HepG2 (cell line): Measurements from ENCODE around the gene C11orf86. TPM values are rescaled to one million over a fixed set of nuclear protein-coding genes. Genes with fewer than 3 reads are reported as not detected.

ENCODE experiments used
- ARID4A ChIP-seq: sonication (generic); formaldehyde crosslinking; IDR thresholded peaks from 2 replicates; pipeline ENCODE4 v1.5.0; 2020; ENCODE audit warnings: mild to moderate bottlenecking, missing genetic modification reagents, borderline replicate concordance
- ATF5 ChIP-seq: sonication (generic); formaldehyde crosslinking; IDR thresholded peaks from 2 replicates; pipeline ENCODE4 v1.4.0; 2020; ENCODE audit warnings: mild to moderate bottlenecking, low read depth, missing genetic modification reagents
- BHLHE40 ChIP-seq: IDR thresholded peaks from 2 replicates; pipeline ENCODE4 v1.6.1; 2011; ENCODE audit warnings: low read length, improper control_type of control experiment
- CCDC6 ChIP-seq: sonication (generic); formaldehyde crosslinking; IDR thresholded peaks from 2 replicates; pipeline ENCODE4 v1.8.1; 2022; ENCODE audit warnings: mild to moderate bottlenecking, missing genetic modification reagents, moderate library complexity
- GATA4 ChIP-seq: sonication (generic); IDR thresholded peaks from 2 replicates; pipeline ENCODE4 v1.6.1; 2016; ENCODE audit warnings: antibody characterized with exemption, low read depth, borderline replicate concordance
- KDM1A ChIP-seq: IDR thresholded peaks from 2 replicates; pipeline ENCODE4 v1.6.1; 2016; ENCODE audit warnings: missing compliant biosample characterization
- PHF8 ChIP-seq: sonication (generic); formaldehyde crosslinking; IDR thresholded peaks from 2 replicates; pipeline ENCODE4 v1.5.0; 2020; ENCODE audit warnings: missing genetic modification reagents
- SOX6 ChIP-seq, 2 experiments: fragments of 450-650 bp in 1 of 2; sonication (generic) in 1 of 2; formaldehyde crosslinking in 1 of 2; IDR thresholded peaks; 2 replicates each; pipeline versions ENCODE4 v1.4.0 to v1.6.1; 2017 to 2020; ENCODE audit warnings: antibody characterized with exemption in 1 of 2, mild to moderate bottlenecking in 1 of 2, missing genetic modification reagents in 1 of 2
- ZNF407 ChIP-seq: sonication (generic); formaldehyde crosslinking; IDR thresholded peaks from one replicate; pipeline ENCODE4 v1.5.1; 2020; ENCODE audit warnings: mild to moderate bottlenecking, missing genetic modification reagents; ENCODE audit errors: not compliant biosample characterization
- ZNF704 ChIP-seq: sonication (generic); formaldehyde crosslinking; IDR thresholded peaks from 2 replicates; pipeline ENCODE4 v1.8.1; 2023; ENCODE audit warnings: mild to moderate bottlenecking, inconsistent platforms, moderate library complexity, missing genetic modification reagents, borderline replicate concordance
- ZNF720 ChIP-seq: sonication (generic); formaldehyde crosslinking; IDR thresholded peaks from 2 replicates; pipeline ENCODE4 v1.4.0; 2020; ENCODE audit warnings: missing genetic modification reagents
- polyA plus RNA-seq, 8 experiments: library from polyadenylated mRNA; depleted of rRNA in 3 of 8; stranded (reverse) in 7 of 8; unstranded in 1 of 8; fragments of >200 nt; fragmentation: Illumina TruSeq in 4 of 8; extraction: Trizol in 4 of 8; gene quantifications; 2 replicates each; pipeline versions ENCODE4 v1.2.1 to v1.2.3, GENCODE V29; 2011 to 2016; ENCODE audit warnings: low read depth in 4 of 8, missing spikeins in 1 of 8, mixed read lengths in 1 of 8; ENCODE audit not compliant: insufficient read depth in 1 of 8
- total RNA-seq, 5 experiments: library from RNA; depleted of rRNA; stranded (reverse); fragments of >200 nt; fragmentation: Illumina TruSeq; extraction: Trizol; gene quantifications; 2 replicates each; pipeline ENCODE4 v1.2.3, GENCODE V29; 2016; ENCODE audit warnings: low read depth in 1 of 5

The C11orf86 gene
- total and polyA plus RNA-seq, 2 of the 13 experiments (the other 11 are each of a cell fraction or from before 2014, with no cell fraction given): 0.11 to 0.18 TPM

- TF ChIP-seq ARID4A (CRISPR knock-in tag) (peak; percentile 17; the same call in 1 of the 2 replicates), BHLHE40 (peak; percentile 51), ATF5 (CRISPR knock-in tag) (no peak), GATA4 (no peak), ZNF720 (no peak), ZNF704 (CRISPR knock-in tag) (no peak), PHF8 (CRISPR knock-in tag) (no peak), ZNF407 (CRISPR knock-in tag) (no peak), CCDC6 (CRISPR knock-in tag) (no peak), SOX6 (IDR thresholded peaks at IDR 0.05) (no peak), SOX6 (CRISPR knock-in tag; IDR thresholded peaks at IDR 0.05) (0 out of 2 replicates have a peak, but pooled peaks have one; percentile 22), KDM1A (CRISPR knock-in tag) (0 out of 2 replicates have a peak, but pooled peaks have one; percentile 39)
These were observed 25.0 kb upstream of the C11orf86 start (continued) for GRCh38 chr11:66950112-66950535.
